Ishikawa (cell line): ENCODE results near the gene E2F1.

ENCODE experiments used
- CEBPB ChIP-seq: IDR thresholded peaks from 2 replicates; pipeline ENCODE4 v1.6.1; 2012
- CREB1 ChIP-seq: IDR thresholded peaks from 2 replicates; pipeline ENCODE4 v1.6.1; 2012; ENCODE audit warnings: low read depth
- EGR1 ChIP-seq: IDR thresholded peaks from 2 replicates; pipeline ENCODE4 v1.6.1; 2012
- EP300 ChIP-seq: IDR thresholded peaks from 2 replicates; pipeline ENCODE4 v1.6.1; 2012; ENCODE audit warnings: borderline replicate concordance
- FOXM1 ChIP-seq: IDR thresholded peaks from 2 replicates; pipeline ENCODE4 v1.6.1; 2012; ENCODE audit warnings: low read depth, borderline replicate concordance
- NFIC ChIP-seq: IDR thresholded peaks from 2 replicates; pipeline ENCODE4 v1.6.1; 2012
- RAD21 ChIP-seq: IDR thresholded peaks from 2 replicates; pipeline ENCODE4 v1.6.1; 2012; ENCODE audit warnings: low read depth
- TAF1 ChIP-seq: IDR thresholded peaks from 2 replicates; pipeline ENCODE4 v1.6.1; 2012; ENCODE audit warnings: low read depth, mild to moderate bottlenecking
- TCF12 ChIP-seq: IDR thresholded peaks from 2 replicates; pipeline ENCODE4 v1.6.1; 2012; ENCODE audit warnings: low read depth
- TEAD4 ChIP-seq: IDR thresholded peaks from 2 replicates; pipeline ENCODE4 v1.6.1; 2012
- YY1 ChIP-seq: IDR thresholded peaks from 2 replicates; pipeline ENCODE4 v1.6.1; 2012; ENCODE audit warnings: low read depth
- ZBTB7A ChIP-seq: IDR thresholded peaks from 2 replicates; pipeline ENCODE4 v1.6.1; 2012; ENCODE audit warnings: low read depth
- TF ChIP-seq, protein P1 (sequence below): IDR thresholded peaks from 2 replicates; pipeline ENCODE4 v1.6.1; 2012
- TF ChIP-seq, protein P2 (sequence below): IDR thresholded peaks from 2 replicates; pipeline ENCODE4 v1.6.1; 2012; ENCODE audit warnings: low read depth, mild to moderate bottlenecking
- TF ChIP-seq, protein P3 (sequence below): IDR thresholded peaks from 2 replicates; pipeline ENCODE4 v1.6.1; 2012

E2F1 gene

DNA sequence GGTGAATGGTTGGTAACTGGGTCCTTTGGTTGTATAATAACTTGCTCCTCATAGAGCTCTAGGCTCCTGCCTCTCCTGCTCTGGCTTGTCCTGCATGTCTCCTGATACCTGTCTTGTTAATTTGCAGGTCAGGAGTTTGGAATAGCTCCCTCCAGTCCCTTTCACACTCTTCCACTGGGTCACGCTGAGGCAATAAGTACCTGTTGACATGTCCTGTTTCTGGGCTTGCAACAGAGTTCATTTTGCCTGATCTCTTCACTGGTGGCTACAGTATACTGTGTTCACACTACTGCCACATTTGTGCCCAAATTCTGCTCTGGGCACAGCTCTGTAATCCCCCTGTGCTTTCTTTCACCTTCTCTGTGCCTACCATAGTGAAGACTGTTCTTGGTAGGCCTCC is 49.4 kb downstream of the E2F1 start:
- TF ChIP-seq, protein P1, sequence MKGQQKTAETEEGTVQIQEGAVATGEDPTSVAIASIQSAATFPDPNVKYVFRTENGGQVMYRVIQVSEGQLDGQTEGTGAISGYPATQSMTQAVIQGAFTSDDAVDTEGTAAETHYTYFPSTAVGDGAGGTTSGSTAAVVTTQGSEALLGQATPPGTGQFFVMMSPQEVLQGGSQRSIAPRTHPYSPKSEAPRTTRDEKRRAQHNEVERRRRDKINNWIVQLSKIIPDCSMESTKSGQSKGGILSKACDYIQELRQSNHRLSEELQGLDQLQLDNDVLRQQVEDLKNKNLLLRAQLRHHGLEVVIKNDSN: no peak
- TF ChIP-seq NFIC (no peak), EGR1 (no peak), CREB1 (no peak), CEBPB (no peak), YY1 (no peak), EP300 (no peak), RAD21 (no peak), TAF1 (no peak), ZBTB7A (no peak), TCF12 (no peak)
- TF ChIP-seq, protein P2, sequence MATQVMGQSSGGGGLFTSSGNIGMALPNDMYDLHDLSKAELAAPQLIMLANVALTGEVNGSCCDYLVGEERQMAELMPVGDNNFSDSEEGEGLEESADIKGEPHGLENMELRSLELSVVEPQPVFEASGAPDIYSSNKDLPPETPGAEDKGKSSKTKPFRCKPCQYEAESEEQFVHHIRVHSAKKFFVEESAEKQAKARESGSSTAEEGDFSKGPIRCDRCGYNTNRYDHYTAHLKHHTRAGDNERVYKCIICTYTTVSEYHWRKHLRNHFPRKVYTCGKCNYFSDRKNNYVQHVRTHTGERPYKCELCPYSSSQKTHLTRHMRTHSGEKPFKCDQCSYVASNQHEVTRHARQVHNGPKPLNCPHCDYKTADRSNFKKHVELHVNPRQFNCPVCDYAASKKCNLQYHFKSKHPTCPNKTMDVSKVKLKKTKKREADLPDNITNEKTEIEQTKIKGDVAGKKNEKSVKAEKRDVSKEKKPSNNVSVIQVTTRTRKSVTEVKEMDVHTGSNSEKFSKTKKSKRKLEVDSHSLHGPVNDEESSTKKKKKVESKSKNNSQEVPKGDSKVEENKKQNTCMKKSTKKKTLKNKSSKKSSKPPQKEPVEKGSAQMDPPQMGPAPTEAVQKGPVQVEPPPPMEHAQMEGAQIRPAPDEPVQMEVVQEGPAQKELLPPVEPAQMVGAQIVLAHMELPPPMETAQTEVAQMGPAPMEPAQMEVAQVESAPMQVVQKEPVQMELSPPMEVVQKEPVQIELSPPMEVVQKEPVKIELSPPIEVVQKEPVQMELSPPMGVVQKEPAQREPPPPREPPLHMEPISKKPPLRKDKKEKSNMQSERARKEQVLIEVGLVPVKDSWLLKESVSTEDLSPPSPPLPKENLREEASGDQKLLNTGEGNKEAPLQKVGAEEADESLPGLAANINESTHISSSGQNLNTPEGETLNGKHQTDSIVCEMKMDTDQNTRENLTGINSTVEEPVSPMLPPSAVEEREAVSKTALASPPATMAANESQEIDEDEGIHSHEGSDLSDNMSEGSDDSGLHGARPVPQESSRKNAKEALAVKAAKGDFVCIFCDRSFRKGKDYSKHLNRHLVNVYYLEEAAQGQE: no peak
- TF ChIP-seq, protein P3, sequence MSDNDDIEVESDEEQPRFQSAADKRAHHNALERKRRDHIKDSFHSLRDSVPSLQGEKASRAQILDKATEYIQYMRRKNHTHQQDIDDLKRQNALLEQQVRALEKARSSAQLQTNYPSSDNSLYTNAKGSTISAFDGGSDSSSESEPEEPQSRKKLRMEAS: no peak

DNA sequence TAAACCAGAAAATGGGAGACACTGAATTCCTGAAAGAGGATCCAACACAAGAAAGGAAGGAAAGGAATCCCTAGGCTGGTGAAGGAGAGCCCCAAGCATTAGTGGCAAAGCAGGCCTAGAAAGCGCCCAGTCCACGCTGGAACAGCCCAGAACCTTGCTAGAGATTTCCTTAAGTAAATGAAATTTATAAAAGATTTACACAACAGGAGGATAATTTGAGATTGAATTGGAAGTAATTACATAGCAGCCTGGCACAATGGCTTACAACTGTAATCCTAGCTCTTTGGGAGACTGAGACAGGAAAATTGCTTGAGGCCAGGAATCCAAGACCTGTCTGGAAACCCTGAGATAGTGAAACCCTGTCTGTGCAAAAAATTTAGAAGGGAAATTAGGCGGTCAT is 50.8 kb downstream of the E2F1 start:
- no peak for TF ChIP-seq ZBTB7A
- no peak for TF ChIP-seq CEBPB
- TF ChIP-seq TCF12: no peak
- TF ChIP-seq TEAD4: no peak
- no peak for TF ChIP-seq FOXM1
- no peak for TF ChIP-seq TAF1
- TF ChIP-seq, protein P2: no peak
- TF ChIP-seq, protein P1: no peak
- TF ChIP-seq EGR1: no peak
- TF ChIP-seq RAD21: no peak
- no peak for TF ChIP-seq EP300
- TF ChIP-seq NFIC: no peak
- no peak for TF ChIP-seq YY1

DNA sequence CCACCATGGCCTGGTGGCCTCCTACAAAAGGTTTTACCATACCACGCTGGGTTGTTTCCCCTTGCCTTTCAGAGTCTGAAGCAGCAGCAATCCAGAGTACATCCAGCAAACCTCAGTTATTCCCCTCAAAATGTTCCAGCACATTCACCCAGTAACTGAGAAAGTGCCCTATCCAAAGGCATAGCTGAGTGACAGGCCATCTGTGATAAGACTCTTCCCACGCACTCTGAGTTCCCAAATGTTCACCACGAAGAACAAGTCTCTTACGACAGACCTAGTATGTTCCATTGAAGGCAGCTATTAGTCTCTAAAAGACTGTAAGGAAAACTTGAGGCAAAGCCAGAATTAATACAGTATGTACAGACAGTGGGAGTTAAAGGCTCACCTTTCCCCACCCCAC is 55.7 kb downstream of the E2F1 start:
- TF ChIP-seq EGR1 (no peak), FOXM1 (no peak), CREB1 (no peak), TEAD4 (no peak), YY1 (no peak), EP300 (no peak), NFIC (no peak), TAF1 (no peak), RAD21 (no peak), ZBTB7A (no peak), TCF12 (no peak), CEBPB (no peak)
- TF ChIP-seq, protein P1: no peak
- TF ChIP-seq, protein P3: no peak
- TF ChIP-seq, protein P2: no peak

DNA sequence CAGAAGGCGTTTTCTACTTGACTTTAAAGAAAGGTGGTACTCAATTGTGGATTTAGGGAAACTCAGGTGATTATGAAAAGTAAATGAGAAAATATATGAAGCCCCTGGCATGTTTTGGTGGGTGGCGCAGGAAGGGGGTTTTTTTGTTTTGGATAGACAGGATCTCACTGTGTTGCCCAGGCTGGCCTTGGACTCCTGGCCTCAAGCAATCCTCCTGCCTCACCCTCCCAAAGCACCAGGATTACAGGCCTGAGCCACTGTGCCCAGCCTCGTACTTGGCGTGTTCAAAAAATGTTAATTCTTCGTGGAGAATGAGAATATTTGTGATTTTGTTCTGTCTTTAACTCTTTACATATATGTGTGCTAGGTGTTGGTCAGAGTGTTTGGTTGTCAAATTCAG is 56.2 kb downstream of the E2F1 start:
- TF ChIP-seq, protein P1: no peak
- TF ChIP-seq TCF12 (no peak), CREB1 (no peak), CEBPB (no peak), EGR1 (no peak), TEAD4 (no peak), YY1 (no peak), TAF1 (no peak), ZBTB7A (no peak), RAD21 (no peak)
- TF ChIP-seq, protein P2: no peak
- TF ChIP-seq, protein P3: no peak
